AG08395 (cell line): ENCODE measurements around the gene HPSE2.

Source experiments
- DNase-seq: peaks from one replicate; pipeline ENCODE4 v3.0.0; 2012; ENCODE audit warnings: mixed read lengths, low spot score

HPSE2 gene

DNA sequence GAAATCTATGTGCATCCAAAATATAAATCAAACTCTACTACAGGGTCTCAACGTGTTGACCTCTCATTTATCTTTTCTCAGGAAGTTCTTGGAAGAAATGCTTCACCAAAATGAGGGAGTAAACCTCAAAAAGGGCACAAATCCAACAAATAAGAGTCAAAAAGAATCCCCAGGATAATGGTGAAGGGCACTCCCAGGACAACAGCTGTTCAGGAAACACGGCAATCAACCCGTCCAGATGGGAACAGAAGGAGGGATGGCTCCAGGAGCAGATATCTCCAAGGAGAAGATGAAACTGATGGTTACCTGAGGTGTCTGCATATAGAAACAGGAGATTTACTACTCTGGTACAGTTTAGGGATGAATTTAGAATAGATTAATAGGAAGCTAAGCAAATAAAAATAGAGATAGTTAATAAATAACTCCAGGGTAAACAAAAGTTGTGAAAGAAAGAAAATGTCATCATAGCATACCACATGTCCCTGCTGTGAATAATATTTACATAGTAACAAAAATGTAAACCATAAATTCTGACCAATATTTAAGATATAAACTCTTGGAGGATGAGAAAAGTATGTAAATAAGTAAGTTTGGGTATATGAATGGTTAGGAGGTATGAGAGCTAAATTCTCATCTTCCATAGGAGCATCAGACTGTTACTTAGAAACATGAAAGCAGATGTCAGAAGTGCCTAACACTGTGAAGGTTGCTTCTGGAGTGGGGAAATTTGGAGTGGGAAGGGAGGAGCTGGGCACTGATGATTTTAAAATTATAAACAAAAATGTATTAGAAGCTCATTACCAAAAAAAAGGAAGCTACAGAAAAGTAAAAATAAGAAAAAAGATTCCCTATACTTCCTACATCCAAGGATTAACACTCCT lies 551.4 kb downstream of the HPSE2 start:
- DNase-seq, result no peak

DNA sequence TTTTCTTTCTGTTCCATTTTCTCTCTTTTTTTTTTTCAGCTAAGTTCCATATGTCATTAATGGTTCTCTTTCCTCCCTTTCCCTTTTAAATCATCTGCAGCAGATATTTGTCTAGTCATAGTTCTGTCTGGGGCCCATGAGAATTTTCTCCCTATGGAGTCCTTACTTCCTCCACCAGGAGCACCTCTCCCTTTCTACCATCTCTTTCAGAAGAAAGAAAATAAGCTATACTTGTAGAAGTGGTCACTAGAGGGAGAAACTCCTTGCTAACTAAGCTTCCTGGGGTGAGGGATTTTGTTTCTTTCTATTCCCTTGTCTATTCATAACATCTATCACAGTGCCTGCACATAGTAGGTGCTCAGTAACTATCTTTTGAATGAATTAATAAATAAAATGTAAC lies 558.8 kb downstream of the HPSE2 start:
- DNase-seq, result no peak

- no peak for DNase-seq
Measured at GRCh38 chr10:98675902-98676301, 559.8 kb downstream of the HPSE2 start.

- no peak for DNase-seq
Measured at GRCh38 chr10:98673171-98673782, 562.4 kb downstream of the HPSE2 start.

- DNase-seq, result no peak
Measured at GRCh38 chr10:98667081-98667480, 568.6 kb downstream of the HPSE2 start.

DNA sequence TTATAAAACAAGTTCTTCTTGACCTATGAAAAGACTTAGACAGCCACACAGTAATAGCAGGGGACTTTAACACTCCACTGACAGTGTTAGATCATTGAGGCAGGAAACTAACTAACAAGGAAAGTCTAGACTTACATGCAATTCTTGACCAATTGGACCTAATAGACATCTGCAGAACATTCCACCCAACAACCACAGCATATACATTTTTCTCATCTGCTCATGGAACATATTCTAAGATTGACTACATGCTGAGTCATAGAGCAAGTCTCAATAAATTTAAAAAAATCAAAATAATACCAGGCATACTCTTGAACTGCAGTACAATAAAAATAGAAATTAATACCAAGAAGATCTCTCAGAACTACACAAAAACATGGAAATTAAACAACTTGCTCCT lies 569.4 kb downstream of the HPSE2 start:
- no peak for DNase-seq

DNA sequence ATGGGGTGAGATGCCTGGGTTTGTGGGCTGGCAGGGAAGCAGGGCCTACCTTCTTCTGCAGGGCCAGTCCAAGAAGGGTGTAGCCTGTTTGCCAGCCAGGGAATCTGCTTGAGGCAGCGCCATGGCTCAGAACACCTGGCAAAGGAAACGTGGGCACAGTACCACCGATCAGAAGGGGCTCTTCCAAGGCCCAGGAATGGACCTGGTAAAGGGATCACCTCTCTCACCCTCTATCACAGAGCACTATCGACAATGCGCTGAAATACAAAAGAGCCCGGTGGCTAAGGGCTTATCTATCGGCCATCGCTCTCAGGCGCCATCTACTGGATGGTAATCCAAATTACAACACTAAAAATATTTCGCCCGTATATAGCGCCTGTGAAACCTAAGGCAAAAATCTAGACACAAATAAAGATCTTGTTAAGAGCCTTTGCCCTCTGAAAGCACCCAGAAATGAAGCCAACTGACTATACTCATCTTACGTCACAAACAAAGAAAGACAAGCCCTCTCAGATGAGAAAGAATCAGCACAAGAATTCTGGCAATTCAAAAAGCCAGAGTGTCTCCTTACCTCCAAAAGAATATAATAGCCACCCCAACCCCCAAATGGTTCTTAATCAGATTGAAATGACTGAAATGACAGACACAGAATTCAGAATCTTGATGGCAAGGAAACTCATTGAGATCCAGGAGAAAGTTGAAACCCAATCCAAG lies 571.2 kb downstream of the HPSE2 start:
- peak; percentile 33 for DNase-seq

DNA sequence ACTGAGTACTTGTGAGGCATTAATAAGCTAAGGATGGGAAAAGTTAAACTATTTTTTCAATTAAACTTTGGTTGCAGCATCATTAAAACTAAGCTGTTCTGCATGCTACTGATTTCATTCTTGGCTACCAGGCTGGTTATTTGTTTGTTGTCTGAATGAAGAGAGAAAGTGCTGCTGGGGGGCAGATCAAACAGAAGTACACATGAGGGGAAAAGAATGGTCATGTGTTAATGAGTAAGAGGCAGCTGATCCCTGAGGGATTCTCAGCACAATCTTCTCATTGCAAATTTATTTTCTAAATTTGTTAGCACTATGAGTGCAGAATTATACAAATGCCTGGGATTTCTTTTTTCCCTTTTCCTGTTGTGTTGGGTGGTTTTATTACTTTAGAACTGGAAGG lies 575.7 kb downstream of the HPSE2 start:
- no peak for DNase-seq

DNA sequence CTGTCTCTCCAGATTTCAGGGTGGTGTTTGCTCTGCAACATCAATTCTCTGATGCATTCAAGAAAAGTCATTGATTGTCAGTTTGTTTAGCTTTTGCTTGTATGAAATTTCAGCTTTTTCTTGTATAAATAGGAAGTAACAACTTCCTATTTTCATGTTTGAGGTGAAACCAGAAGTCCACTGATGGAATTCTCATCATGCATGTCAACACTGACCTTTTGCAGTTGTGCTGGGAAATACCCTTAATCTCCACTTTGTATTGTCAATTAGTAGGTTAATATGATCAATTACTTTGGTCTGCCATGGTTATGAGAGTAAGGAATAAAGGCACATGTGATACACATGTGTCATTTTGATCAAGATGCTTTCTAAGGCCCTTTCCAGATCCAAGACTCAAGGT lies 580.2 kb downstream of the HPSE2 start:
- no peak for DNase-seq

DNA sequence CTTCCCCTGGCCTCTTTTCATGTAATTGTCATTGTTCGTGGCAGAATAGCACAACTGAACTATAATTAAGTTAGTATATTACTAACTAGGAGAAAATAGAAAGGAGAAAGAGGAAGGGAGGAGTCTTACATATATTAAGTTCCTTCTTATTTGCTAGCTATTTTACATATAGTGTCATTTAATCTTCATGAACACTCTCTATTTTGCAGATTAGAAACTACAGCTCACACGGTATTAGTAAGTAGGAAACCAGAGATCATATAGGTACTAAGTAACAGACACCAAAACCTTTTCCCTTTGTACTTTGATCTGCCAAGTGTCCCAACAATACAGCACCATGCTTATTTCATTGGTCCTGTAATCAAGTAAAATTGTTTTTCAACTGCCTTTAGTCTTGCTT lies 586.5 kb downstream of the HPSE2 start:
- DNase-seq, result no peak

DNA sequence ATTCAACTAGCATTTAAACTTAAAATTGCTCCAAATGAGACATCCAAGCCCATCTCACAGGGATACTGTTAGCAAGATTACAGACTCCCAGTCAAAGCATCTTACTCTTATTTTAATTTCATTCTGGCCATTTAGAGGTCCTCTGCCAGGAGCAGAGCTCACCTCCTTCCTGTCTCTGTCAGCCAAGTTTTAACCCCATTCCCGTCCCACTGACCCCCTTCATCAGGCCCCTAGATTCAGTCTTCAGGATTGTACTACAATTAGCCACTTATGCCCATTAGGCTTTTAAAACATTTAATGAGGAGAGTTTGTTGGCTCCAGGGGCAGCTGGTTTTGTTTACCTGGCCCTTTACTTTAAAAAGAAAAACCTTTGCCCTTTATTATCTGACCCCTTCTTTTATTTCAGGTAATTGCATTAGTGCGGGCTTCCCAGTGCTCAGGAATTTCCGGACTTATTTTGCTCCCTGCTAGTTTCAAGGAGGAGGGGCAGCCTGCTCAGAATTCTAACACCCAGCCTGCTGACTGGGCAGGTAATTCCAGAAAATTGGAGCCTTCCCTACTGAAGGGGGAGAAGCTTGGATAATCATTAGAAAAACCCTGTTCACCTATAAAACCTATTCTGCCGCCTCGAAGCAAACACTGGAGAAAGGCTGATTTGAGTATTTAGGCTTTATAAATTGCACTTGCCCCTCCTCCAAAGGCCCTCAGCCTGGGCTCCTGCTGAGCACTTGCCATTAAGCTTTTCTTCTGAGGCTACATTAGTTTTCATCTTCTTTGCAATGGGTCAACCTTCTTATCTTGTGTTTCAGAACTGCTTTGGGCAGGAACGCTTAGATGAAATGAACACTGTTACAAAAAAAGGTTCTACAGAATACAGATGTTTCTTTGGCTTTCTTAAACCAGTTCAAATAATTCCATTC lies 588.4 kb downstream of the HPSE2 start:
- DNase-seq, result no peak

DNA sequence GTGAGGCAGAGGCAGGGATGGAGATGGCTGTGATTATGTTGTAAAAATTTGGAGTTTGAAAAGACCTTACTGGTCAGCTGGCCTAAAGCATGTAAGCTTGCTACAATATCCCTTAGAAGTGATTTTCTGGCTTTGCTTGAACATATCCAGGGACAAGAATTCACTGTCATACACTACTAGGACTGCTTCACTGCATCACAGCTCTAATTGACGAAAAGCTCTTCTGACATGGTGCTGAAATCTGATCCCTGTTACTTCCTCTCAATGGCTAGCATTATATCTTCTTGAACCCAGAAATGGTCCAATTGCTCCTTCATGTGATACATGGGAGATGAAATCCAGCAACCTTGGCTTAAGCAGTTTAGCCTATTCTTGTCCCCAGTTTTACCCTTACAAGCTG lies 591.2 kb downstream of the HPSE2 start:
- no peak for DNase-seq

- DNase-seq, result no peak
Measured at GRCh38 chr10:98642281-98642680, 593.4 kb downstream of the HPSE2 start.

GRCh38 chr10:98638920-98639319 lies 596.7 kb downstream of the HPSE2 start:
- no peak for DNase-seq

- DNase-seq, result no peak
Measured at GRCh38 chr10:98636921-98637329, 598.7 kb downstream of the HPSE2 start.

DNA sequence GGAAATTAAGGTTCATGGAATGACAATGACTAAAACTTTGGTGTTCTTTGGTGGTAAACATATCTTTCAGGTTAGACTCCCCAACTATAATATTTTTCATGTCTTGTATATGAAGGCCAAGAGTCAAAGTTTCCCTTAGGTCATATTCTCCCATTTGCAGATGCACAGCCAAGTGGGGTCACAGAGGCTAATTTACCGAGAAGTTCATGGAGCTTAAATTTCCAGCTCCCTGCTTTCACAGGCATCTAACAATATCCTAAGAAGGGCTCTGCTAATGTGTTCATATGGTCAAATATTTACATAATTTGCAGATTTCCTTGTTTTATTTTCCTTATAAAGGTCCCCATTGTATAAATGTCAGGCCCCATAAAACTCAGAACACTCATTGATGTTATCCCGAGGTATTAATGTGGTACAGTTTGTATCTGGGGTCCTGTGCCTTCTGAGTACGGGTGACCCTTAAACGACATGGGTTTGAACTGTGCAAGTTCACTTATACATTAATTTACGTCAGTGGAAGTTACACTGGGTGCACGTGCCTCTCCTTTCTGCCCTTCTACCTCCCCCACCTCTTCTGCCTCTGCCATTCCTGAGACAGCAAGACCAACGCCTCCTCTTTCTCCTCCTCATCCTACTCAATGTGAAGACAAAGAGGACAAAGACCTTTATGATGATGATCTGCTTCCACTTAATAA lies 603.0 kb downstream of the HPSE2 start:
- DNase-seq, result no peak

DNA sequence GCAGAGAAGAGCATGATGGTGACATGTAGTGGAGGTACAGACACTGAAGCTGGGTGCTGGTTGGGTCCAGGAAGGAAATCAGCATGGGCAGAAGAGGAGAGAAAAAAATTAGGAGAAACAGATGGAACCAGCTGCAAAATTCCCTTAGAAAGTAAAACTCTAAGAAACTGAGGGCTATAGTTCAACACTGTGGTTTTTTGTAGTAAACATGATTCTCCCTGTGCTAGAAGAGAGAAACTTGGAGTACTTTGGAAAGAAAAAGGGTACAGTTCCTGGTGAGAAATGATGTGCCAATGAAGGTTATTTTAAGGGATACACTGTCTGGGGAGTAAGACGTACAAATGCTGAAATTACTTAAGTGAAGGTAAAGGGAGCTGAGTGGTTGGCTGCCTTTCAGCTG lies 607.4 kb downstream of the HPSE2 start:
- no peak for DNase-seq

GRCh38 chr10:98627711-98628110 lies 607.9 kb downstream of the HPSE2 start:
- DNase-seq, result no peak

DNA sequence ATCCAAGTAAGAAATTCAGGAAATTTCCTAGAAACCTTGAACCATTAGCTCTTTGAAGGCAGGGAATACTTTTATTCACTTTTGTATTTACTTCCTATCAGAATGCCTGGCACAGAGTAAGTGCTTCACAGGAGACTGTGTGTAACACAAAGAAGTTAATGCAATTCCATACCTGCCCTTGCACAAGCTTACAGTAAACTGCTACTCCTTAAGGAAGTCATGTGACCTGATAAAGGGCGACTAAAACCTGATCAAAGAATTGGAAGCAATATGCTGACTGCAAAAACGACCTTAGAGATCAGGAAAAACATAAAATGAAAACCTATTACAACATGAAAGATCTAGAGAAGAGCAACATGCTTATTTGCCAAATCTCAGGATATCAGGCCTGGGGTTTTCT lies 610.7 kb downstream of the HPSE2 start:
- DNase-seq, result no peak

- DNase-seq, result no peak
Measured at GRCh38 chr10:98623176-98623575, 612.5 kb downstream of the HPSE2 start.

DNA sequence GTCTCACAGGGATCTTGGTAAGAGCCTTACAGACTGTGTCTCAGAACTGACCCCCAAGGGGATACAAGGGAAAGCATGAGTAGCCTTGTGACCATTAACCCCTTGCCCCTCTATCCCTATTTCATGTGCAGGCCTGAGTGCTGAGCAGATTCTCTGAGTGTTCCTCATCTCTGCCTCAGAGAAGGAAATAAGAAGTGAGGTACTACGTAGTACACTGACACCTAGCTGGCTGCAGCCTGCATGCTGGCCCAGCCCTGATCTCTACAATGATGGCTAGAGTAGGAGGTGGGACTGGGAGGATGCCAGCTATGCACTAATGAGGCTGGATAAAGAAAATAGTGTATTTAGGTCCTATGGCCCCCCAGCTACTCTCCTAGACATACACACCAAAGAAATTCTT lies 614.0 kb downstream of the HPSE2 start:
- no peak for DNase-seq
